GM12873 (cell line): ENCODE results near the gene MYH9.

Source experiments
- CTCF ChIP-seq: IDR thresholded peaks from 2 replicates; pipeline ENCODE4 v1.5.1; 2012; ENCODE audit warnings: low read depth, mild to moderate bottlenecking, moderate library complexity, low read length, control low read depth; ENCODE audit not compliant: insufficient read depth; ENCODE audit errors: missing control alignments

MYH9 gene

GRCh38 chr22:36315325-36315724 lies 72.4 kb downstream of the MYH9 start:
- TF ChIP-seq CTCF: no peak

DNA sequence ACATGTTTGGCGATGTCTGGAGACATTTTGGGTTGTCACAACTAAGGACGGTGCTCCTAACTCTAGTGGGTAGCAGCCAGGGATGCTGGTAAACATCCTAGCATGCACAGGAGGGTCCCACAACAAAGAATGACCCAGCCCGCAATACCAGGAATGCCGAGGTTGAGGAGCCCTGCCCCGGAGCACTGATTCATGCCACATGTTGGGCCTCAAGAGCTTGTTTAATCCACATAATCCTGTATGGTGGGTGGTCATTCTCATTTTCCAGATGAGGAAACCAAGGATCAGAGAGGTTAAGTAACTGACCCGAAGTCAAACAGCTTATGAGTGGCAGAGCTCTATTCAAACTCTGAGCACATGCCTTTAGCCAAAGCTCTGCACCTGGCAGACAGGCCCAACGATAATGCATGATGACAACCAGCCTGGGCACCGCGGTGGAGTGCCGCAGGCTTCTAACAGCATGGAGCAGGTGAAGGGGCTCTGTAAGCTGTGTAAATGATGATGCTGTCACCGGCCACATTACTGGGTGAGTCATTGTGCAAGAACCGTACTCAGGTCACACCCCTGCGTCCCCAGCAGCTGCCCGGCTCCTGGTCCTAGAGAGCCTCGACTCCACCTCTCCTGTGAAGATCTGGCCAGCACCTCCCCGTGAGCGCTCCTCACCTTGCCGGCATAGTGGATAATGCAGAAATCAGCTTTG lies 76.2 kb downstream of the MYH9 start:
- TF ChIP-seq CTCF: no peak

- no peak for TF ChIP-seq CTCF
Measured at GRCh38 chr22:36308880-36309279, 78.9 kb downstream of the MYH9 start.

DNA sequence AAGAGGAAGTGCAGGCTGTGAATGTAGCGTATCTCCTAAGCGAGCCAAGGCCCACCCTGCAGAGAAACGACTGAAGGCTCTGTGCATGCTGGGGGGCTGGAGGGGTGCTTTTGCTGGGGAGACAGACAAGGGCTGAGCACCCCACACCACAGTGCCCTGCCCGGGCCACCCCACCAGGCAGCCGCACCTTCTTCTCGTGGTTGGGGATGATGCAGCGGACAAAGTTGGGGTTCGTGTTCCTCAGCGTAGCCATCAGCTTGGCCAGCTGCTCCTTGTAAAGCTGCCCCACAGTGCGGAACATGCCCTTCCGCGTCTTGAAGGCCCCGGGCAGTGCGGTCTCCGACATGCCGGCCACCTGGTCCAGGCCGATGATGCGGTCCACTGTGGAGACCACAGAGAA lies 81.5 kb downstream of the MYH9 start:
- TF ChIP-seq CTCF: no peak

- no peak for TF ChIP-seq CTCF
Measured at GRCh38 chr22:36305813-36306212, 82.0 kb downstream of the MYH9 start.

- no peak for TF ChIP-seq CTCF
Measured at GRCh38 chr22:36304429-36304828, 83.3 kb downstream of the MYH9 start.

GRCh38 chr22:36303874-36304273 lies 83.9 kb downstream of the MYH9 start:
- TF ChIP-seq CTCF: no peak
